GM18499 (cell line): Measurements from ENCODE around the gene MYT1.
"Not testable (repeated sequence)": the region's sequence is repeated elsewhere in the genome, so short reads cannot be mapped to it uniquely, and the experiment has no call there.

ENCODE experiments used
- ATAC-seq: cut with Tn5 transposase; IDR thresholded peaks from one replicate; pipeline ENCODE4 v1.9.1; 2021; ENCODE audit warnings: moderate number of reproducible peaks; ENCODE audit not compliant: insufficient read depth, unreplicated experiment

Gene MYT1

GRCh38 chr20:64164123-64164836, at the start of gene MYT1:
TSS of gene MYT1 (plus strand) at chr20:64164452. CDS start at chr20:64198862, 34,410 bp downstream.
- no peak for ATAC-seq

GRCh38 chr20:64115171-64115911, 48.9 kb upstream of the MYT1 start:
- no peak for ATAC-seq

- ATAC-seq: no peak
These were observed 48.2 kb upstream of the MYT1 start for GRCh38 chr20:64116016-64116415.

- no peak for ATAC-seq
These were observed 47.5 kb upstream of the MYT1 start for GRCh38 chr20:64116541-64117431.

- ATAC-seq: not testable (repeated sequence)
These were observed 46.8 kb upstream of the MYT1 start for GRCh38 chr20:64117432-64117777.

GRCh38 chr20:64119301-64119680, 45.0 kb upstream of the MYT1 start:
- ATAC-seq: no peak

GRCh38 chr20:64119681-64120341, 44.4 kb upstream of the MYT1 start:
- ATAC-seq: no peak

- ATAC-seq: no peak
These were observed 42.7 kb upstream of the MYT1 start for GRCh38 chr20:64121586-64121985.

GRCh38 chr20:64122927-64123326, 41.3 kb upstream of the MYT1 start:
- not testable (repeated sequence) for ATAC-seq

GRCh38 chr20:64123517-64123916, 40.7 kb upstream of the MYT1 start:
- ATAC-seq: not testable (repeated sequence)

GRCh38 chr20:64129146-64129782, 35.0 kb upstream of the MYT1 start:
- ATAC-seq: no peak

GRCh38 chr20:64130271-64130670, 34.0 kb upstream of the MYT1 start:
- no peak for ATAC-seq

- no peak for ATAC-seq
These were observed 33.4 kb upstream of the MYT1 start for GRCh38 chr20:64130876-64131275.

GRCh38 chr20:64131406-64131805, 32.8 kb upstream of the MYT1 start:
- no peak for ATAC-seq

GRCh38 chr20:64133951-64134407, 30.3 kb upstream of the MYT1 start:
- no peak for ATAC-seq

- ATAC-seq: not testable (repeated sequence)
These were observed 29.5 kb upstream of the MYT1 start for GRCh38 chr20:64134744-64135143.

- ATAC-seq: no peak
These were observed 28.1 kb upstream of the MYT1 start for GRCh38 chr20:64136004-64136710.

- no peak for ATAC-seq
These were observed 26.6 kb upstream of the MYT1 start for GRCh38 chr20:64137598-64138031.

- ATAC-seq: no peak
These were observed 25.9 kb upstream of the MYT1 start for GRCh38 chr20:64138276-64138815.
